ENCODE data around the gene ARHGAP26.

Gene ARHGAP26

GRCh38 chr5:142978252-142978651 is 208.1 kb downstream of the ARHGAP26 start:
- TF ChIP-seq POLR2AphosphoS5 (IDR thresholded peaks at IDR 0.05; ENCODE audit: low read depth, low read length): no peak
- no peak for TF ChIP-seq FOXP2 (optimal IDR thresholded peaks at IDR 0.05; ENCODE audit: borderline replicate concordance, extremely low read depth, extremely low read length, insufficient read depth)
- no peak for TF ChIP-seq TAF1 (IDR thresholded peaks at IDR 0.05; ENCODE audit: borderline replicate concordance, insufficient read depth, low read length)
- no peak for TF ChIP-seq SIN3A (IDR thresholded peaks at IDR 0.05; ENCODE audit: borderline replicate concordance, insufficient read depth, low read length)
- TF ChIP-seq, protein P1, sequence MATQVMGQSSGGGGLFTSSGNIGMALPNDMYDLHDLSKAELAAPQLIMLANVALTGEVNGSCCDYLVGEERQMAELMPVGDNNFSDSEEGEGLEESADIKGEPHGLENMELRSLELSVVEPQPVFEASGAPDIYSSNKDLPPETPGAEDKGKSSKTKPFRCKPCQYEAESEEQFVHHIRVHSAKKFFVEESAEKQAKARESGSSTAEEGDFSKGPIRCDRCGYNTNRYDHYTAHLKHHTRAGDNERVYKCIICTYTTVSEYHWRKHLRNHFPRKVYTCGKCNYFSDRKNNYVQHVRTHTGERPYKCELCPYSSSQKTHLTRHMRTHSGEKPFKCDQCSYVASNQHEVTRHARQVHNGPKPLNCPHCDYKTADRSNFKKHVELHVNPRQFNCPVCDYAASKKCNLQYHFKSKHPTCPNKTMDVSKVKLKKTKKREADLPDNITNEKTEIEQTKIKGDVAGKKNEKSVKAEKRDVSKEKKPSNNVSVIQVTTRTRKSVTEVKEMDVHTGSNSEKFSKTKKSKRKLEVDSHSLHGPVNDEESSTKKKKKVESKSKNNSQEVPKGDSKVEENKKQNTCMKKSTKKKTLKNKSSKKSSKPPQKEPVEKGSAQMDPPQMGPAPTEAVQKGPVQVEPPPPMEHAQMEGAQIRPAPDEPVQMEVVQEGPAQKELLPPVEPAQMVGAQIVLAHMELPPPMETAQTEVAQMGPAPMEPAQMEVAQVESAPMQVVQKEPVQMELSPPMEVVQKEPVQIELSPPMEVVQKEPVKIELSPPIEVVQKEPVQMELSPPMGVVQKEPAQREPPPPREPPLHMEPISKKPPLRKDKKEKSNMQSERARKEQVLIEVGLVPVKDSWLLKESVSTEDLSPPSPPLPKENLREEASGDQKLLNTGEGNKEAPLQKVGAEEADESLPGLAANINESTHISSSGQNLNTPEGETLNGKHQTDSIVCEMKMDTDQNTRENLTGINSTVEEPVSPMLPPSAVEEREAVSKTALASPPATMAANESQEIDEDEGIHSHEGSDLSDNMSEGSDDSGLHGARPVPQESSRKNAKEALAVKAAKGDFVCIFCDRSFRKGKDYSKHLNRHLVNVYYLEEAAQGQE (IDR thresholded peaks at IDR 0.05; ENCODE audit: insufficient read depth in 1 of 2, low read depth in 2 of 2, low read length in 2 of 2): no peak

GRCh38 chr5:142978726-142979125 is 208.5 kb downstream of the ARHGAP26 start:
- TF ChIP-seq, protein P1 (IDR thresholded peaks at IDR 0.05; ENCODE audit: insufficient read depth in 1 of 2, low read depth in 2 of 2, low read length in 2 of 2): no peak
- TF ChIP-seq FOXP2 (optimal IDR thresholded peaks at IDR 0.05; ENCODE audit: borderline replicate concordance, extremely low read depth, extremely low read length, insufficient read depth) (no peak), TAF1 (IDR thresholded peaks at IDR 0.05; ENCODE audit: borderline replicate concordance, insufficient read depth, low read length) (no peak), POLR2AphosphoS5 (IDR thresholded peaks at IDR 0.05; ENCODE audit: low read depth, low read length) (no peak), SIN3A (IDR thresholded peaks at IDR 0.05; ENCODE audit: borderline replicate concordance, insufficient read depth, low read length) (no peak)

GRCh38 chr5:142979636-142980035 is 209.5 kb downstream of the ARHGAP26 start:
- TF ChIP-seq, protein P1 (IDR thresholded peaks at IDR 0.05; ENCODE audit: insufficient read depth in 1 of 2, low read depth in 2 of 2, low read length in 2 of 2): no peak
- TF ChIP-seq FOXP2 (optimal IDR thresholded peaks at IDR 0.05; ENCODE audit: borderline replicate concordance, extremely low read depth, extremely low read length, insufficient read depth) (no peak), TAF1 (IDR thresholded peaks at IDR 0.05; ENCODE audit: borderline replicate concordance, insufficient read depth, low read length) (no peak), SIN3A (IDR thresholded peaks at IDR 0.05; ENCODE audit: borderline replicate concordance, insufficient read depth, low read length) (no peak), POLR2AphosphoS5 (IDR thresholded peaks at IDR 0.05; ENCODE audit: low read depth, low read length) (no peak)

GRCh38 chr5:142981475-142981874 is 211.3 kb downstream of the ARHGAP26 start:
- TF ChIP-seq SIN3A (IDR thresholded peaks at IDR 0.05; ENCODE audit: borderline replicate concordance, insufficient read depth, low read length) (no peak), FOXP2 (optimal IDR thresholded peaks at IDR 0.05; ENCODE audit: borderline replicate concordance, extremely low read depth, extremely low read length, insufficient read depth) (no peak)

- TF ChIP-seq TAF1 (IDR thresholded peaks at IDR 0.05; ENCODE audit: borderline replicate concordance, insufficient read depth, low read length) (no peak), POLR2AphosphoS5 (IDR thresholded peaks at IDR 0.05; ENCODE audit: low read depth, low read length) (no peak), FOXP2 (optimal IDR thresholded peaks at IDR 0.05; ENCODE audit: borderline replicate concordance, extremely low read depth, extremely low read length, insufficient read depth) (no peak), SIN3A (IDR thresholded peaks at IDR 0.05; ENCODE audit: borderline replicate concordance, insufficient read depth, low read length) (no peak)
- TF ChIP-seq, protein P1 (IDR thresholded peaks at IDR 0.05; ENCODE audit: insufficient read depth in 1 of 2, low read depth in 2 of 2, low read length in 2 of 2): no peak
Observed at GRCh38 chr5:142981886-142982820, 212.0 kb downstream of the ARHGAP26 start.

Measured in PFSK-1 (cell line).